ENCODE data around the gene SNRPA1. TPM values are rescaled to one million over a fixed set of nuclear protein-coding genes. Genes with fewer than 3 reads are reported as not detected.
A peak's percentile ranks its signal among the peaks of the same experiment; 100 is the strongest.

The SNRPA1 gene
- total and polyA plus RNA-seq, 12 donors, result 23.8 to 51.4 (median 29.9) TPM

- TF ChIP-seq, protein P1, sequence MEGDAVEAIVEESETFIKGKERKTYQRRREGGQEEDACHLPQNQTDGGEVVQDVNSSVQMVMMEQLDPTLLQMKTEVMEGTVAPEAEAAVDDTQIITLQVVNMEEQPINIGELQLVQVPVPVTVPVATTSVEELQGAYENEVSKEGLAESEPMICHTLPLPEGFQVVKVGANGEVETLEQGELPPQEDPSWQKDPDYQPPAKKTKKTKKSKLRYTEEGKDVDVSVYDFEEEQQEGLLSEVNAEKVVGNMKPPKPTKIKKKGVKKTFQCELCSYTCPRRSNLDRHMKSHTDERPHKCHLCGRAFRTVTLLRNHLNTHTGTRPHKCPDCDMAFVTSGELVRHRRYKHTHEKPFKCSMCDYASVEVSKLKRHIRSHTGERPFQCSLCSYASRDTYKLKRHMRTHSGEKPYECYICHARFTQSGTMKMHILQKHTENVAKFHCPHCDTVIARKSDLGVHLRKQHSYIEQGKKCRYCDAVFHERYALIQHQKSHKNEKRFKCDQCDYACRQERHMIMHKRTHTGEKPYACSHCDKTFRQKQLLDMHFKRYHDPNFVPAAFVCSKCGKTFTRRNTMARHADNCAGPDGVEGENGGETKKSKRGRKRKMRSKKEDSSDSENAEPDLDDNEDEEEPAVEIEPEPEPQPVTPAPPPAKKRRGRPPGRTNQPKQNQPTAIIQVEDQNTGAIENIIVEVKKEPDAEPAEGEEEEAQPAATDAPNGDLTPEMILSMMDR (IDR thresholded peaks at IDR 0.05), result no peak
- peaks cover 0 to 75% (median 50%) of the 10 kb centered on the region in 9 donors for H3K36me3 ChIP-seq
- peak overlapping the region in 6 of 10 donors; percentile 48 to 77 (median 58) for H3K27ac ChIP-seq
- ATAC-seq, result peak in 3 of 8 donors; percentile 5 to 32 (median 24)
- no peak overlapping the region for H3K4me3 ChIP-seq
- intact Hi-C loops (cut with DNase I), result no loop called here
- H3K9me3 ChIP-seq, result no peaks in the 10 kb centered on the region
- WGBS, 2 donors, result 61 to 80% methylated on average over 5 of the region's 5 CpGs
- H3K4me1 ChIP-seq, result peaks cover 2 to 38% (median 28%) of the 10 kb centered on the region in 9 donors
- no peak for DNase-seq
- H3K27me3 ChIP-seq, result no peaks in the 10 kb centered on the region
Measured at GRCh38 chr15:101273534-101273933, 21.5 kb downstream of the SNRPA1 start.

- no peak overlapping the region for H3K4me3 ChIP-seq
- TF ChIP-seq, protein P1 (IDR thresholded peaks at IDR 0.05), result no peak
- 77 to 81% methylated on average over 9 of the region's 9 CpGs for WGBS, 2 donors
- no peak for ATAC-seq
- no peak for DNase-seq
- H3K9me3 ChIP-seq, result no peaks in the 10 kb centered on the region
- no peaks in the 10 kb centered on the region for H3K27me3 ChIP-seq
- peaks cover 2 to 32% (median 23%) of the 10 kb centered on the region in 9 donors for H3K4me1 ChIP-seq
- peak overlapping the region in 3 of 10 donors; percentile 39 to 77 (median 50) for H3K27ac ChIP-seq
- H3K36me3 ChIP-seq, result peaks cover 0 to 77% (median 50%) of the 10 kb centered on the region in 9 donors
- intact Hi-C loops (cut with DNase I), result no loop called here
Measured at GRCh38 chr15:101272584-101272983, 22.5 kb downstream of the SNRPA1 start.

DNA sequence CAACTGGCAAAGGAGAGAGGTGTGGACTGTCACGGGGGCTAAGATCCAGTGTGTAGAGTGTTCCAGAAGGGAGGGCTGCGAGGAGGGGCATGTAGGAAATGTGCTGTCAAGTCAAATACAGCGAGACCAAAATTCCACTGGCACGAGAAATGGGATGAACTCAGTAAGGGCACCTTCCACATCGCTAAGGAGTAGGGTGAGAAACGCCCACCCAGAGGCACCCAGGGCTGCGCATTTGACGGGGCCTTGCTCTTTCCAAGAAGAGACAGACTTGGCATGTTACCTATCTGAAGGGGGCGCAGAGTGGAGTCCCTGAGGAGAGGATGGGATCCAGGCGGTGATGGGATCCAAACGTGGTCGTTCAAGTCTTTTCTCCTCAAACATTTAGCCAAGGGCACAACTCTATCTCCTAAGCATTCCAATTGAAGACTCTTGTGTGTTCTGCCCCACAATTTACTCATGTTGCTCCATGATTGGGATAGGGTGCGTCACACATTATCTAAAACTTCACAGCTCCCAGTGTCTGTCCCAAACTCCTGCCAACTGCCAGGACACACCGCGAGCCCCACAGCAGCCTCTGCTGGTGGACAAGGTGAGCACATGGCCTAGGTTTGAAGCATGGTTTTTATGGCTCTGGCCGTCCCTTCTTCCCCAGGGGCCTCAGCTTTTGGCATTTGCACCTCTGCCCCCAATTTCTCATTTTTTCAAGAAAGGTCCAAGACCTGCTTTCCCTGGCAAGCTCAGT is 25.4 kb downstream of the SNRPA1 start:
- DNase-seq (peak; percentile 41 to 43), ATAC-seq (peak in 7 of 8 donors; percentile 42 to 74 (median 65))
- Histone ChIP-seq H3K27ac (peak overlapping the region in 3 of 10 donors; percentile 11 to 51 (median 16)), H3K27me3 (no peaks in the 10 kb centered on the region), H3K36me3 (peaks cover 0 to 64% (median 40%) of the 10 kb centered on the region in 9 donors), H3K9me3 (no peaks in the 10 kb centered on the region), H3K4me3 (no peak overlapping the region), H3K4me1 (peaks cover 0 to 43% (median 16%) of the 10 kb centered on the region in 9 donors)
- intact Hi-C loops (cut with DNase I), result loop anchor here in 3 of 10 donors (10.0 kb wide), 3 partner anchors 345 to 645 kb away; partner anchors contain the start of gene LRRK1 (in 1 of the 3)
- TF ChIP-seq, protein P1 (IDR thresholded peaks at IDR 0.05), result peak in 8 of 9 donors; percentile 12 to 62 (median 40)
- 72 to 79% methylated on average over 16 of the region's 16 CpGs for WGBS, 2 donors

- no peaks in the 10 kb centered on the region for H3K9me3 ChIP-seq
- H3K27ac ChIP-seq, result peak overlapping the region in 7 of 10 donors; percentile 31 to 70 (median 53)
- intact Hi-C loops (cut with DNase I), result loop anchor here in 3 of 10 donors (10.0 kb wide), 3 partner anchors 343 to 643 kb away; partner anchors contain the start of gene LRRK1 (in 1 of the 3)
- DNase-seq (no peak), ATAC-seq (peak; percentile 19 to 63 (median 42))
- H3K27me3 ChIP-seq, result no peaks in the 10 kb centered on the region
- no peak overlapping the region for H3K4me3 ChIP-seq
- peaks cover 0 to 42% (median 21%) of the 10 kb centered on the region in 9 donors for H3K36me3 ChIP-seq
- WGBS, 2 donors, result 62 to 69% methylated on average over 18 of the region's 18 CpGs
- H3K4me1 ChIP-seq, result peaks cover 0 to 46% (median 9%) of the 10 kb centered on the region in 9 donors
- TF ChIP-seq, protein P1 (IDR thresholded peaks at IDR 0.05), result no peak
Measured at GRCh38 chr15:101267320-101268104, 27.5 kb downstream of the SNRPA1 start.
